ENCODE measurements around the gene ATP8B3.

GRCh38 chr19:1790054-1790792, 21.9 kb downstream of the ATP8B3 start:
- TF ChIP-seq POLR2A (IDR thresholded peaks at IDR 0.05), result no peak
- no peak for TF ChIP-seq CTCF (IDR thresholded peaks at IDR 0.05)
